Measurements from ENCODE around the gene HVCN1.

- TF ChIP-seq PBX3 (CRISPR knock-in tag; IDR thresholded peaks at IDR 0.05; ENCODE audit: borderline replicate concordance) (no peak), BRCA1 (CRISPR knock-in tag; IDR thresholded peaks at IDR 0.05) (no peak), SOX6 (IDR thresholded peaks at IDR 0.05) (no peak), SOX6 (CRISPR knock-in tag; IDR thresholded peaks at IDR 0.05) (no peak)
Measured at GRCh38 chr12:110600254-110600653, 88.7 kb downstream of the HVCN1 start.
